SH-SY5Y (cell line): ENCODE data around the gene SCGB3A2.

Source experiments
- GATA2 ChIP-seq: IDR thresholded peaks from 2 replicates; pipeline ENCODE4 v1.6.1; 2011; ENCODE audit warnings: mild to moderate bottlenecking, low read depth, low read length
- GATA3 ChIP-seq: IDR thresholded peaks from 2 replicates; pipeline ENCODE4 v1.6.1; 2011; ENCODE audit warnings: low read depth, mild to moderate bottlenecking, low read length, moderate library complexity

DNA sequence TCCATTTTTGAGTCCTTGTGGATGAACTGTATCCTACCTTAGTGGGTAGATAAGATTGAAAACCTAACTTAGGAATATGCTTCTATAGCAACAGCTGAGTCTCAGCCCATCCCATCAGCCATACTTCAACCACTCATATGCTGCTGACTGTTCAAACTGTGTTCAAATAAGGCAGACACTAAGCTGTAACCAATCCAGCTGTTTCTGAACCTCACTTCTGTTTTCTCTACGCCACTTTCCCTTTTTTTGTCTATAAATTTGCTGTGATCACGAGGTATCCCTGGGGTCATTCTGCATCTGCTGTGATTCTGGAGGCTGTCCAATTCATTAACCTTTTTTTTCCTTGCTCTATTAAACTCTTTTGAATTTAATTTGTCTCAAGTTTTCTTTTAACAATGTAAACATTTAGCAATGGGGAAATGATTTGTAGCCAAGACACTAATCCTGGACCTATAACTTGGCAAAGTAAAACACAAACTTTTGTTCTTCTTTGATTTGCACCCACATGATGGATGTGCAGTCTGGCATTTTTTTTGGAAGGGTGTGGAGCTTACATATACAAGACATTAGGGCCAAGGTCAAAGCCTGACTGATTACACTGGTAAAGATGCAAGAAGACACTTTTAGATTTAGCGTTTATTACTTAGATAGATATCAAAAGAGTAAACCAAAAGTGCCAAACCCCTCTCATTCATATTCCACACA lies 14.9 kb upstream of the SCGB3A2 start:
- TF ChIP-seq GATA2: no peak
- no peak for TF ChIP-seq GATA3
